Testis (tissue), 3 donors: Measurements from ENCODE around the gene SRP54. TPM values are rescaled to one million over a fixed set of nuclear protein-coding genes. Genes with fewer than 3 reads are reported as not detected.

Experiments
- DNase-seq: peaks from one replicate; pipeline ENCODE4 v3.0.0-alpha.2; 2019
- H3K27ac ChIP-seq, 2 donors: fragments of 200-600 bp; sonication (generic); one replicate each; pipeline ENCODE4 v1.5.1; 2019
- H3K27me3 ChIP-seq: fragments of 200-600 bp; sonication (generic); one replicate; pipeline ENCODE4 v1.5.1; 2019
- H3K36me3 ChIP-seq: fragments of 200-600 bp; sonication (generic); one replicate; pipeline ENCODE4 v1.5.1; 2017; ENCODE audit warnings: low read depth; ENCODE audit errors: missing control alignments
- H3K4me1 ChIP-seq: fragments of 200-600 bp; sonication (generic); one replicate; pipeline ENCODE4 v1.5.1; 2019
- H3K4me3 ChIP-seq, 2 donors: fragments of 200-600 bp; sonication (generic); one replicate each; pipeline ENCODE4 v1.5.1; 2017 to 2019
- H3K9me3 ChIP-seq: fragments of 200-600 bp; sonication (generic); one replicate; pipeline ENCODE4 v1.5.1; 2017
- POLR2A ChIP-seq: fragments of 450-650 bp; IDR thresholded peaks from one replicate; pipeline ENCODE4 v1.6.1; 2017; ENCODE audit warnings: antibody characterized with exemption, mild to moderate bottlenecking, moderate library complexity
- WGBS, 2 donors: methylation state at CpG; one replicate each; pipeline ENCODE4 v1.1.5; 2018; 5-methylcytosine and 5-hydroxymethylcytosine counted together
- intact Hi-C: fragments of 100-400 bp; cut with DNase I; formaldehyde crosslinking; loops from one replicate; pipeline ENCODE4 v1.15.1; 2023; ENCODE audit warnings: low total_unique reads
- polyA plus RNA-seq: library from polyadenylated mRNA; stranded (reverse); fragments of 350-450 nt; fragmentation: Illumina TruSeq; extraction: RNeasy Lipid Tissue Mini Kit (QIAGEN cat#74804); gene quantifications from one replicate; pipeline ENCODE4 v1.2.3, GENCODE V29; 2014; ENCODE audit warnings: low read depth, low replicate concordance; ENCODE audit not compliant: insufficient read depth
- total RNA-seq, 2 donors: library from RNA; depleted of rRNA; stranded (reverse); fragments of >200 nt; gene quantifications; one replicate each; pipeline ENCODE4 v1.2.3, GENCODE V29; 2016
- TF ChIP-seq, protein P1 (sequence below), 3 experiments: fragments of 450-650 bp in 2 of 3; fragments of 200-600 bp in 1 of 3; sonication (generic) in 1 of 3; IDR thresholded peaks; one replicate each; pipeline ENCODE4 v1.5.1; 2016 to 2019; ENCODE audit warnings: antibody characterized with exemption in 3 of 3, mild to moderate bottlenecking in 2 of 3, moderate library complexity in 1 of 3

Gene SRP54
- total and polyA plus RNA-seq, 3 donors from 2014 or later, result 78.5 to 132 (median 84.1) TPM

DNA sequence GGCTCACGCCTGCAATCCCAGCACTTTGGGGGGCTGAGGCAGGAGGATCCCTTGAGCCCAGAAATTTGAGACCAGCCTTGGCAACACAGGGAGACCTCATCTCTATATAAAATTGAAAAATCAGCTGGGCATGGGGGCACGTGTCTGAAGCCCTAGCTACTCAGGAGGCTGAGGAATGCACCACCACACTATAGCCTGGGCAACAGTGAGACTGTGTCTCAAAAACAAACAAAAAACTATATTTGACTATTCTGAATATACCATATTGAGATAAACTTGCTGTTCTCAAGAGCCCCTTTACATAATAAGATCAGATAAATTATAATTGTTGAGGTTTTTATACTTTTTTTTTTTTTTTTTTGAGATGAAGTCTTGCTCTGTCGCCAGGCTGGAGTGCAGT, 44.9 kb upstream of the SRP54 start:
- no peak overlapping the region for H3K4me3 ChIP-seq
- H3K27me3 ChIP-seq, result no peaks in the 10 kb centered on the region
- WGBS, 2 donors, result 85 to 88% methylated on average over 3 of the region's 3 CpGs
- DNase-seq, result no peak
- intact Hi-C loops, result no loop called here
- no peak overlapping the region for H3K27ac ChIP-seq
- no peaks in the 10 kb centered on the region for H3K4me1 ChIP-seq
- H3K36me3 ChIP-seq, result no peaks in the 10 kb centered on the region
- no peaks in the 10 kb centered on the region for H3K9me3 ChIP-seq
- TF ChIP-seq POLR2A, result no peak
- TF ChIP-seq, protein P1, sequence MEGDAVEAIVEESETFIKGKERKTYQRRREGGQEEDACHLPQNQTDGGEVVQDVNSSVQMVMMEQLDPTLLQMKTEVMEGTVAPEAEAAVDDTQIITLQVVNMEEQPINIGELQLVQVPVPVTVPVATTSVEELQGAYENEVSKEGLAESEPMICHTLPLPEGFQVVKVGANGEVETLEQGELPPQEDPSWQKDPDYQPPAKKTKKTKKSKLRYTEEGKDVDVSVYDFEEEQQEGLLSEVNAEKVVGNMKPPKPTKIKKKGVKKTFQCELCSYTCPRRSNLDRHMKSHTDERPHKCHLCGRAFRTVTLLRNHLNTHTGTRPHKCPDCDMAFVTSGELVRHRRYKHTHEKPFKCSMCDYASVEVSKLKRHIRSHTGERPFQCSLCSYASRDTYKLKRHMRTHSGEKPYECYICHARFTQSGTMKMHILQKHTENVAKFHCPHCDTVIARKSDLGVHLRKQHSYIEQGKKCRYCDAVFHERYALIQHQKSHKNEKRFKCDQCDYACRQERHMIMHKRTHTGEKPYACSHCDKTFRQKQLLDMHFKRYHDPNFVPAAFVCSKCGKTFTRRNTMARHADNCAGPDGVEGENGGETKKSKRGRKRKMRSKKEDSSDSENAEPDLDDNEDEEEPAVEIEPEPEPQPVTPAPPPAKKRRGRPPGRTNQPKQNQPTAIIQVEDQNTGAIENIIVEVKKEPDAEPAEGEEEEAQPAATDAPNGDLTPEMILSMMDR (IDR thresholded peaks at IDR 0.05), result no peak

DNA sequence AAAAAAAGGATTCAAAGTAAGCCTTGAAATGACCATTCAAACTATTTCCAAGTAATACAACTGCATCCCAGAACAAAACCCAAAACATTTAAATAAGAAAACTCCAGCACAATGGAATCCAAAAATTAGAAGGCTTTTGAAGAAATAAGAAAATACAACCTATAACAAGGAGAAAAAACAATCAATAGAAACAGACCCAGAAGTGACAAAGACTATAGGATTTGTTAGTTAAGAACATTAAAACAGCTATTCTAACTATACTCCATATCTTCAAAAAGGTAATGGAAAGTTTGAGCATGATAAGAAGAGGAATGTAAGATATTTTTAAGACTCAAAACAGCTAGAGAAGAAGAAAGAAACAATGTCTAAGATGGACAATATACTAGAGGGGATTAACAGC, 39.3 kb upstream of the SRP54 start:
- Histone ChIP-seq H3K9me3 (no peaks in the 10 kb centered on the region), H3K27ac (no peak overlapping the region), H3K4me1 (no peaks in the 10 kb centered on the region), H3K36me3 (no peaks in the 10 kb centered on the region), H3K4me3 (no peak overlapping the region), H3K27me3 (no peaks in the 10 kb centered on the region)
- TF ChIP-seq, protein P1 (IDR thresholded peaks at IDR 0.05), result no peak
- TF ChIP-seq POLR2A, result no peak
- intact Hi-C loops, result no loop called here
- DNase-seq, result no peak

DNA sequence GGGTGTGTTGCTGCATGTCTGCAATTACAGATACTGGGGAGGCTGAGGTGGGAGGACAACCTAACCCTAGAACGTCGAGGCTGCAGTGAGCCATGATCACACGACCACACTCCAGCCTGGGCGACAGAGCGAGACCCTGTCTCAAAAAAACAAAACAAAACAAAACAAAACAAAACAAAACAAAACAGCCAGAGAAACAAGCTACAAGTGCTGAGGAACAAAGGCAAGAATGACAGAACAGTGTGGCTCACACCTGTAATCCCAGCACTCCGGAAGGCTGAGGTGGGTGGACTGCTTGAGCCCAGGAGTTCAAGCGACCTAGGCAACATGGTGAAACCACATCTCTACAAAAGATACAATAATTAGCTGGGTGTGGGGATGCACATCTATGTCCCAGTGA, 38.0 kb upstream of the SRP54 start:
- TF ChIP-seq, protein P1 (IDR thresholded peaks at IDR 0.05), result no peak
- TF ChIP-seq POLR2A, result no peak
- Histone ChIP-seq H3K4me1 (no peaks in the 10 kb centered on the region), H3K27ac (no peak overlapping the region), H3K9me3 (no peaks in the 10 kb centered on the region), H3K27me3 (no peaks in the 10 kb centered on the region), H3K4me3 (no peak overlapping the region), H3K36me3 (no peaks in the 10 kb centered on the region)
- WGBS, 2 donors, result 95 to 97% methylated on average over 7 of the region's 7 CpGs
- intact Hi-C loops, result no loop called here
- DNase-seq, result no peak

DNA sequence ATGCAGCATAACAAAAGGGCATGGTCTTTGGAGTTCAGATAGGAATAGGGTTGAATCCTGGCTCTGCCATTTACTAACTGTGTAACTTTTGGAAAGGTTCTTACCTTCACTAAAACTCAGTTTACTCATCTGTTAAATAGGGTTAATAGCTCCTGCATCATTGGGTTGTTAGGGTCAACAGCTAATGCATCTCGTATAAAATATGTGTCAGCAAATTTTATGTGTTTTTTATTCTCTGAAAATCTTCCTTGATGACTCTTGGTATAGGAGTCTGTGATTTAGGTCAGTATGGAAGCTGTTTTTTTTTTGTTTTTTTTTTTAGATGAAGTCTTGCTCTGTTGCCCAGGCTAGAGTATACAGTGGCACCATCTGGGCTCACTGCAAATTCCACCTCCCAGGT, 36.1 kb upstream of the SRP54 start:
- Histone ChIP-seq H3K9me3 (no peaks in the 10 kb centered on the region), H3K36me3 (no peaks in the 10 kb centered on the region), H3K4me1 (no peaks in the 10 kb centered on the region), H3K4me3 (no peak overlapping the region), H3K27ac (no peak overlapping the region), H3K27me3 (no peaks in the 10 kb centered on the region)
- intact Hi-C loops, result no loop called here
- TF ChIP-seq, protein P1 (IDR thresholded peaks at IDR 0.05), result no peak
- no peak for TF ChIP-seq POLR2A
- no peak for DNase-seq
- 48 to 77% methylated on average over 1 of the region's 1 CpG for WGBS, 2 donors

DNA sequence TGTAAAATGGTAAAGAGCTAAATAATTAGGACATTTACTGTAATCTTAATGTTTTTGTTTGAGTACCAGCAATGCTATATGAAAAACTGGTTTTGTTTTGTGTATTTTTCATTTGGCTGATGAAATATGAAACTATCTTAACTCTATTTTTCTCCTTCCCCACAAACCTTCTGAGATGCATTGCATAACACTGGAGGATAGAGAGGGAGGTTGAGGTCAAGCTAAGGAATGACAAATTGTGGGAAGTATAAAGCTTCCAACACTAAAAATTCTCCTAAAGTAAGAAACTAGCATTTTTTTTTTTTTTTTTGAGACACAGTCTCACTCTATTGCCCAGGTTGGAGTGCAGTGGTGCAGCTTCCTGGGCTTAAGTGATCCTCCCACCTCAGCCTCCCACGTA, 31.5 kb upstream of the SRP54 start:
- intact Hi-C loops, result no loop called here
- no peaks in the 10 kb centered on the region for H3K9me3 ChIP-seq
- no peaks in the 10 kb centered on the region for H3K4me1 ChIP-seq
- no peak overlapping the region for H3K4me3 ChIP-seq
- TF ChIP-seq POLR2A, result no peak
- TF ChIP-seq, protein P1 (IDR thresholded peaks at IDR 0.05), result no peak
- no peaks in the 10 kb centered on the region for H3K36me3 ChIP-seq
- no peaks in the 10 kb centered on the region for H3K27me3 ChIP-seq
- DNase-seq, result no peak
- H3K27ac ChIP-seq, result no peak overlapping the region
- 67 to 100% methylated on average over 1 of the region's 1 CpG for WGBS, 2 donors
